BE2C (cell line): Measurements from ENCODE around the gene MEX3C.

Source experiments
- DNase-seq: peaks from one replicate; pipeline ENCODE4 v3.0.0-alpha.2; 2020
- H3K27me3 ChIP-seq: fragments of 250-450 bp; sonication (Bioruptor Pico); 2 replicates; pipeline ENCODE4 v1.5.1; 2020; ENCODE audit warnings: mild to moderate bottlenecking
- H3K36me3 ChIP-seq: fragments of 250-450 bp; sonication (Bioruptor Pico); 2 replicates; pipeline ENCODE4 v1.5.1; 2020; ENCODE audit warnings: mild to moderate bottlenecking
- H3K4me1 ChIP-seq: fragments of 250-450 bp; sonication (Bioruptor Pico); 2 replicates; pipeline ENCODE4 v1.5.1; 2020
- H3K4me3 ChIP-seq: 2 replicates; pipeline ENCODE4 v1.5.1; 2011; ENCODE audit warnings: low read depth, low read length
- H3K9me3 ChIP-seq: fragments of 250-450 bp; sonication (Bioruptor Pico); 2 replicates; pipeline ENCODE4 v1.5.1; 2020
- CTCF ChIP-seq: IDR thresholded peaks from 2 replicates; pipeline ENCODE4 v1.5.1; 2012; ENCODE audit warnings: mild to moderate bottlenecking, low read depth, low read length

MEX3C gene

GRCh38 chr18:51125976-51126375 lies 71.5 kb downstream of the MEX3C start:
- H3K9me3 ChIP-seq, result no peaks in the 10 kb centered on the region
- H3K4me1 ChIP-seq, result no peaks in the 10 kb centered on the region
- no peak for TF ChIP-seq CTCF
- H3K27me3 ChIP-seq, result no peaks in the 10 kb centered on the region
- H3K4me3 ChIP-seq, result no peak overlapping the region
- DNase-seq, result no peak
- no peaks in the 10 kb centered on the region for H3K36me3 ChIP-seq
